Smooth muscle cell (in vitro differentiated cells): ENCODE data around the gene CAPN12. TPM values are rescaled to one million over a fixed set of nuclear protein-coding genes. Genes with fewer than 3 reads are reported as not detected.

Source experiments
- DNase-seq: peaks from one replicate; lab custom pipeline; 2025; ENCODE audit not compliant: unreplicated experiment; lab: John Stamatoyannopoulos, UW
- H2AFZ ChIP-seq: fragments of 200-600 bp; sonication (generic); 2 replicates; pipeline ENCODE4 v1.6.0; 2016; ENCODE audit warnings: antibody characterized with exemption, low read depth, mild to moderate bottlenecking
- H3F3A ChIP-seq: fragments of 200-600 bp; sonication (generic); 2 replicates; pipeline ENCODE4 v1.6.0; 2017; ENCODE audit warnings: antibody characterized with exemption, low read depth
- H3K27ac ChIP-seq: fragments of 200-600 bp; sonication (generic); 2 replicates; pipeline ENCODE4 v1.5.1; 2016; ENCODE audit warnings: low read depth, mild to moderate bottlenecking
- H3K27me3 ChIP-seq: fragments of 200-600 bp; sonication (generic); 2 replicates; pipeline ENCODE4 v1.6.1; 2016; ENCODE audit warnings: low read depth, mild to moderate bottlenecking
- H3K36me3 ChIP-seq: fragments of 200-600 bp; sonication (generic); 2 replicates; pipeline ENCODE4 v1.5.1; 2016; ENCODE audit warnings: low read depth
- H3K4me1 ChIP-seq: fragments of 200-600 bp; sonication (generic); 2 replicates; pipeline ENCODE4 v1.5.1; 2016; ENCODE audit warnings: low read depth
- H3K4me2 ChIP-seq: fragments of 200-600 bp; sonication (generic); 2 replicates; pipeline ENCODE4 v1.6.0; 2016; ENCODE audit warnings: mild to moderate bottlenecking
- H3K4me3 ChIP-seq: fragments of 200-600 bp; sonication (generic); 2 replicates; pipeline ENCODE4 v1.5.1; 2016; ENCODE audit warnings: mild to moderate bottlenecking
- H3K79me2 ChIP-seq: fragments of 200-600 bp; sonication (generic); 2 replicates; pipeline ENCODE4 v1.6.0; 2016; ENCODE audit warnings: low read depth, mild to moderate bottlenecking
- H3K9ac ChIP-seq: fragments of 200-600 bp; sonication (generic); 2 replicates; pipeline ENCODE4 v1.6.0; 2016; ENCODE audit warnings: low read depth
- H3K9me3 ChIP-seq: fragments of 200-600 bp; sonication (generic); replicated peaks from 2 replicates; pipeline ENCODE4 v1.5.1; 2016; ENCODE audit warnings: low read depth
- H4K20me1 ChIP-seq: fragments of 200-600 bp; sonication (generic); 2 replicates; pipeline ENCODE4 v1.6.0; 2016; ENCODE audit warnings: low read depth
- WGBS: methylation state at CpG from one replicate; pipeline ENCODE4 v1.1.7; 2016; ENCODE audit warnings: low lambda C conversion rate; 5-methylcytosine and 5-hydroxymethylcytosine counted together
- polyA plus RNA-seq: library from polyadenylated mRNA; unstranded; fragments of >200 nt; fragmentation: Nextera tagmentation; extraction: Ambion mirVana; gene quantifications from 2 replicates; pipeline ENCODE4 v1.2.1, GENCODE V29; 2016
- total RNA-seq: library from RNA; depleted of rRNA; stranded (reverse); fragments of >200 nt; gene quantifications from 2 replicates; pipeline ENCODE4 v1.2.3, GENCODE V29; 2014
- TF ChIP-seq, protein P1 (sequence below): fragments of 200-600 bp; sonication (generic); IDR thresholded peaks from 2 replicates; pipeline ENCODE4 v1.5.1; 2017; ENCODE audit warnings: borderline replicate concordance, mild to moderate bottlenecking, antibody characterized with exemption; ENCODE audit not compliant: insufficient read depth, poor library complexity, severe bottlenecking

CAPN12 gene
- total and polyA plus RNA-seq, 2 experiments from 2014 or later: 1.4 to 5.5 TPM

DNA sequence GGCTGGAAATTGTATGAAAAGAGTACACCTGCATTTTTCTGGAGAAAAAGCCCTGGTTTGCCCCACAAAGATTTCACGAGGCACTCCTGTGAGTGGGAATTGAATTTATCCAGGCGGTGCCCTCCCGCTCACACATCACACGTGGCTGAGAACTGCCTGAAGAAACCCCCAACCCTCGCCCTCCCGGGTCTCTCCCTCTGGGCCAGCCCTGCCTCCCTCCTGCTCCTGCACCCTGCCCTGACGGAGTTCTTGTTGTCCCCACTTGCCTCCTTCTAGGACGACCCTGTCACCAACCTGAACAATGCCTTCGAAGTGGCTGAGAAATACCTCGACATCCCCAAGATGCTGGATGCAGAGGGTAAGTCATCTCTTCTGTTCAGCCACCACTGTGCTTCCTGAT lies 35.2 kb downstream of the CAPN12 start:
- H3K4me2 ChIP-seq: no peak overlapping the region
- H3K4me1 ChIP-seq: no peaks in the 10 kb centered on the region
- DNase-seq: no peak
- WGBS: 97% methylated on average over 10 of the region's 10 CpGs
- peaks cover 52% of the 10 kb centered on the region for H4K20me1 ChIP-seq
- no peaks in the 10 kb centered on the region for H3K27me3 ChIP-seq
- no peak overlapping the region for H3K4me3 ChIP-seq
- no peak overlapping the region for H2AFZ ChIP-seq
- H3K79me2 ChIP-seq: peaks cover 23% of the 10 kb centered on the region
- peaks cover 6% of the 10 kb centered on the region for H3F3A ChIP-seq
- no peaks in the 10 kb centered on the region for H3K9me3 ChIP-seq
- no peak overlapping the region for H3K9ac ChIP-seq
- no peak overlapping the region for H3K27ac ChIP-seq
- TF ChIP-seq, protein P1, sequence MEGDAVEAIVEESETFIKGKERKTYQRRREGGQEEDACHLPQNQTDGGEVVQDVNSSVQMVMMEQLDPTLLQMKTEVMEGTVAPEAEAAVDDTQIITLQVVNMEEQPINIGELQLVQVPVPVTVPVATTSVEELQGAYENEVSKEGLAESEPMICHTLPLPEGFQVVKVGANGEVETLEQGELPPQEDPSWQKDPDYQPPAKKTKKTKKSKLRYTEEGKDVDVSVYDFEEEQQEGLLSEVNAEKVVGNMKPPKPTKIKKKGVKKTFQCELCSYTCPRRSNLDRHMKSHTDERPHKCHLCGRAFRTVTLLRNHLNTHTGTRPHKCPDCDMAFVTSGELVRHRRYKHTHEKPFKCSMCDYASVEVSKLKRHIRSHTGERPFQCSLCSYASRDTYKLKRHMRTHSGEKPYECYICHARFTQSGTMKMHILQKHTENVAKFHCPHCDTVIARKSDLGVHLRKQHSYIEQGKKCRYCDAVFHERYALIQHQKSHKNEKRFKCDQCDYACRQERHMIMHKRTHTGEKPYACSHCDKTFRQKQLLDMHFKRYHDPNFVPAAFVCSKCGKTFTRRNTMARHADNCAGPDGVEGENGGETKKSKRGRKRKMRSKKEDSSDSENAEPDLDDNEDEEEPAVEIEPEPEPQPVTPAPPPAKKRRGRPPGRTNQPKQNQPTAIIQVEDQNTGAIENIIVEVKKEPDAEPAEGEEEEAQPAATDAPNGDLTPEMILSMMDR: no peak
- peaks cover 7% of the 10 kb centered on the region for H3K36me3 ChIP-seq

DNA sequence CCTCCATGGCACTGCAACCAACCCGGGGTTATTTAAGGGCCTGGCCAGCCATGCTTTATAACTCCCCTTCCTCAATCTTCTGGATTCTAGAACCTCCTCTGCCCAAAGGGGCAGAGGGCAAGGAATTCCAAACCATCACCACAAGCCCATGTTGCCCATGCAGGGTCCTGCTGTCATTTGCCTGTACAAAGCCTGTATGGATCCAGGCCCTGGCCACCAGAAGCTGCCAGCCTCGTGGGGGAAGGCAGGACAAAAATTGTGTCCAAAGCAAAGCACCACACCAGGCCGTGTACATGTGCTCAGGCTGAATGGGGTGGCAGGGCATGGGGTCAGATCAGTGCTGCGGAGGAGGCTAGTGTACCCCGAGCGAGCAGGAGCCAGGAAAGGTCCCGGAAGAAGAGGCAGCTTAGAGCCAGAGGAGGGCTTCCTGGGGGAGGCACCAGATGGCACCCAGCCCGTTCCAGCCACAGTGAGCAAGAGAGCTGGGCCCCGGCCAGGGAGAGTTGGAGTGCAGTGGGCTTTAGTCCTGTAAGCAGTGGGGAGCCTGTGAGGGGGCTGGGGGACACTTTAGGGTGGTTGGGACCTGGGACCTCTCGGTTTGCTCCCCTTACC lies 35.8 kb downstream of the CAPN12 start:
- H3K9ac ChIP-seq: no peak overlapping the region
- peaks cover 58% of the 10 kb centered on the region for H4K20me1 ChIP-seq
- H3K36me3 ChIP-seq: peaks cover 5% of the 10 kb centered on the region
- no peaks in the 10 kb centered on the region for H3K27me3 ChIP-seq
- no peak overlapping the region for H3K27ac ChIP-seq
- peaks cover 6% of the 10 kb centered on the region for H3F3A ChIP-seq
- TF ChIP-seq, protein P1: no peak
- H3K79me2 ChIP-seq: peaks cover 27% of the 10 kb centered on the region
- no peaks in the 10 kb centered on the region for H3K4me1 ChIP-seq
- H3K9me3 ChIP-seq: no peaks in the 10 kb centered on the region
- no peak overlapping the region for H3K4me2 ChIP-seq
- no peak overlapping the region for H3K4me3 ChIP-seq
- H2AFZ ChIP-seq: no peak overlapping the region
- DNase-seq: no peak
- 97% methylated on average over 10 of the region's 10 CpGs for WGBS

DNA sequence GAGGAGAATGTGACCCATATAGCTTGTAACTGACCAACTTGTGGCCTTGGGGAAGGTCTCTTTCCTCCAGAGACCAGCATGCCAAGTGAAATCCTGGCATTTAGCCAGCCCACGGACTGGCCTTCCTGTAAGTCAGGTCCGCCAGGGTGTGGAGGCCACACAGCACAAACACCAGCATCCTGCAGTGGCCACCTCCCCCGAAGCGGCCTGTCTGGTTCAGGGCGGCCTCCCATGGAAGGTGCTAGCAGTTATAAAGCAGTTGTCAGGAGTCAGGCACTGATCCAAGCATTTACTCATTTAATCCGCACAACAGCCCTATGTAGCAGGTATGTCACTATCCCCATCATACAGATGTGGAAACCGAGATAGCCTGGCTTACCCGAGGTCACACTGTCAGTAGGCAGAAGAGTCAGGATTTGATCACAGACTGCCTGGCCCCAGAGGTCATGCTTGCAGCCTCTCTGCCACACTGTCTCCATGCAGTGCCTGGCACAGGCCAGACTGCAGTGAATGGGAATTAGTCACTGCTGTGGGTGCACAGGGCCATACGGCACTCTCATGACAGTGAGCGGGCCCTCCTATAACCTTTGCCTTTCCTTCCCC lies 36.7 kb downstream of the CAPN12 start:
- H3K36me3 ChIP-seq: no peaks in the 10 kb centered on the region
- no peaks in the 10 kb centered on the region for H3K27me3 ChIP-seq
- H3K4me3 ChIP-seq: no peak overlapping the region
- TF ChIP-seq, protein P1: no peak
- WGBS: 93% methylated on average over 10 of the region's 10 CpGs
- H4K20me1 ChIP-seq: peaks cover 63% of the 10 kb centered on the region
- H3F3A ChIP-seq: peaks cover 3% of the 10 kb centered on the region
- no peaks in the 10 kb centered on the region for H3K9me3 ChIP-seq
- DNase-seq: no peak
- H3K27ac ChIP-seq: no peak overlapping the region
- no peaks in the 10 kb centered on the region for H3K4me1 ChIP-seq
- H3K79me2 ChIP-seq: peaks cover 36% of the 10 kb centered on the region
- no peak overlapping the region for H2AFZ ChIP-seq
- H3K4me2 ChIP-seq: no peak overlapping the region
- H3K9ac ChIP-seq: no peak overlapping the region
